Type B pancreatic cell (in vitro differentiated cells): Measurements from ENCODE around the gene XXYLT1. TPM values are rescaled to one million over a fixed set of nuclear protein-coding genes. Genes with fewer than 3 reads are reported as not detected.

ENCODE experiments used
- DNase-seq: peaks from one replicate; pipeline ENCODE4 v3.0.0; 2021; ENCODE audit warnings: mixed read lengths; ENCODE audit not compliant: unreplicated experiment; ENCODE audit errors: extremely low spot score
- H3K27ac Mint-ChIP-seq: 2 replicates; pipeline ENCODE4 v1.8.0; 2021; ENCODE audit warnings: mild to moderate bottlenecking, mixed read lengths
- H3K27me3 Mint-ChIP-seq: 2 replicates; pipeline ENCODE4 v1.8.0; 2021; ENCODE audit warnings: mixed read lengths
- H3K36me3 Mint-ChIP-seq: 2 replicates; pipeline ENCODE4 v1.8.0; 2021; ENCODE audit warnings: mixed read lengths
- H3K4me1 Mint-ChIP-seq: one replicate; pipeline ENCODE4 v1.8.0; 2021; ENCODE audit warnings: mixed read lengths; ENCODE audit not compliant: unreplicated experiment
- H3K4me3 Mint-ChIP-seq: 2 replicates; pipeline ENCODE4 v1.8.0; 2021; ENCODE audit warnings: mild to moderate bottlenecking, mixed read lengths
- H3K9me3 Mint-ChIP-seq: 2 replicates; pipeline ENCODE4 v1.8.0; 2021; ENCODE audit warnings: mixed read lengths
- CTCF ChIP-seq: fragments of 200-600 bp; sonication (generic); conservative IDR thresholded peaks from 2 replicates; pipeline ENCODE4 v1.5.0; 2021; ENCODE audit warnings: antibody characterized with exemption, mild to moderate bottlenecking
- long read RNA-seq: library from polyadenylated mRNA; unstranded; transcript quantifications from one replicate; pipeline ENCODE4 v2.0.0, GENCODE V29; 2020
- total RNA-seq: library from RNA; stranded (reverse); gene quantifications from 2 replicates; pipeline ENCODE4 v1.2.1, GENCODE V29; 2021; ENCODE audit warnings: low replicate concordance

Gene XXYLT1
- 10.4 and 27.0 TPM in 2 replicates for total RNA-seq
- long read RNA-seq, partial matches to known transcripts, result 0 of 6 reads
- long read RNA-seq, other reads (novel, unspliced or antisense), result 6 of 6 reads

- TF ChIP-seq CTCF, result peak; percentile 69
- peak within 1 kb of the TSS; percentile 85 for H3K27ac Mint-ChIP-seq
- peaks cover 10% of the 10 kb centered on the region for H3K36me3 Mint-ChIP-seq
- no peaks in the 10 kb centered on the region for H3K27me3 Mint-ChIP-seq
- H3K4me1 Mint-ChIP-seq, result peaks cover 24% of the 10 kb centered on the region
- H3K4me3 Mint-ChIP-seq, result peak within 1 kb of the TSS; percentile 94
- DNase-seq, result peak; percentile 93
- H3K9me3 Mint-ChIP-seq, result no peaks in the 10 kb centered on the region
These were observed at the start of gene XXYLT1 for GRCh38 chr3:195270817-195271409. XXYLT1 (minus strand) TSS chr3:195271159; CDS start chr3:195271058, 101 bp downstream.

- no peak overlapping the region for H3K4me3 Mint-ChIP-seq
- no peaks in the 10 kb centered on the region for H3K27me3 Mint-ChIP-seq
- H3K27ac Mint-ChIP-seq, result no peak overlapping the region
- H3K9me3 Mint-ChIP-seq, result peaks cover 4% of the 10 kb centered on the region
- DNase-seq, result no peak
- TF ChIP-seq CTCF, result no peak
- no peaks in the 10 kb centered on the region for H3K4me1 Mint-ChIP-seq
- H3K36me3 Mint-ChIP-seq, result peaks cover 32% of the 10 kb centered on the region
These were observed 48.1 kb upstream of the XXYLT1 start for GRCh38 chr3:195319060-195319459.

DNA sequence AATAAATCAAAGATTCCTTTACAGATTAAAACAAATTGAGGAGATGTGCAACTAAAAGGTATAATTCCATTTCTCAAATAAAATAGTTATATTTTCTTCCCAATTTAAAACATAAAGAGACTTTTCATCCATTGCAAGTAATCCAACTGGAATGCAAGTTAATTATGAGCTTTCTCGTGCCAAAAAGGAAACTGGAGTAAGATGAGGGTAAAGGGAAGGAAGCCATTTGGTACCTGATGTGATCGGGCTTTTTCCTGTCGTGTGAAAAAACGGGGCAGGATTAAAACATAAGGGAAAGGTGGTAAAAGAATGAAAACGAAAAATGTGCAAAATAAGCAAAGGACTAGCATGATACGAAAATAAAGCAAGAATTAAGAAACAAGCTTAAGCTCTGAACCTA, 41.8 kb upstream of the XXYLT1 start:
- Mint-ChIP-seq H3K4me1 (no peaks in the 10 kb centered on the region), H3K27me3 (no peaks in the 10 kb centered on the region), H3K27ac (no peak overlapping the region), H3K9me3 (no peaks in the 10 kb centered on the region), H3K4me3 (no peak overlapping the region), H3K36me3 (peaks cover 1% of the 10 kb centered on the region)
- no peak for TF ChIP-seq CTCF
- no peak for DNase-seq

- H3K27me3 Mint-ChIP-seq, result no peaks in the 10 kb centered on the region
- DNase-seq, result no peak
- no peak overlapping the region for H3K4me3 Mint-ChIP-seq
- no peak for TF ChIP-seq CTCF
- no peaks in the 10 kb centered on the region for H3K9me3 Mint-ChIP-seq
- H3K27ac Mint-ChIP-seq, result no peak overlapping the region
- peaks cover 5% of the 10 kb centered on the region for H3K36me3 Mint-ChIP-seq
- no peaks in the 10 kb centered on the region for H3K4me1 Mint-ChIP-seq
These were observed 36.8 kb upstream of the XXYLT1 start for GRCh38 chr3:195307711-195308110.

GRCh38 chr3:195306369-195306768, 35.4 kb upstream of the XXYLT1 start:
- no peak for DNase-seq
- no peaks in the 10 kb centered on the region for H3K4me1 Mint-ChIP-seq
- no peak overlapping the region for H3K27ac Mint-ChIP-seq
- peaks cover 14% of the 10 kb centered on the region for H3K36me3 Mint-ChIP-seq
- H3K4me3 Mint-ChIP-seq, result no peak overlapping the region
- TF ChIP-seq CTCF, result no peak
- no peaks in the 10 kb centered on the region for H3K9me3 Mint-ChIP-seq
- H3K27me3 Mint-ChIP-seq, result no peaks in the 10 kb centered on the region

- Mint-ChIP-seq H3K36me3 (peaks cover 19% of the 10 kb centered on the region), H3K27ac (no peak overlapping the region), H3K4me3 (no peak overlapping the region), H3K4me1 (no peaks in the 10 kb centered on the region), H3K9me3 (no peaks in the 10 kb centered on the region), H3K27me3 (no peaks in the 10 kb centered on the region)
- DNase-seq, result no peak
- TF ChIP-seq CTCF, result no peak
These were observed 31.5 kb upstream of the XXYLT1 start for GRCh38 chr3:195302431-195302830.
